GM20431 (cell line): ENCODE results near the gene SCEL.

ENCODE experiments used
- in situ Hi-C: fragments of 300-500 bp; cut with MseI, MboI; formaldehyde crosslinking; loops from one replicate; pipeline ENCODE4 v1.15.0; 2020; ENCODE audit warnings: low sequenced_read_pairs; ENCODE audit not compliant: unreplicated experiment

The SCEL gene

DNA sequence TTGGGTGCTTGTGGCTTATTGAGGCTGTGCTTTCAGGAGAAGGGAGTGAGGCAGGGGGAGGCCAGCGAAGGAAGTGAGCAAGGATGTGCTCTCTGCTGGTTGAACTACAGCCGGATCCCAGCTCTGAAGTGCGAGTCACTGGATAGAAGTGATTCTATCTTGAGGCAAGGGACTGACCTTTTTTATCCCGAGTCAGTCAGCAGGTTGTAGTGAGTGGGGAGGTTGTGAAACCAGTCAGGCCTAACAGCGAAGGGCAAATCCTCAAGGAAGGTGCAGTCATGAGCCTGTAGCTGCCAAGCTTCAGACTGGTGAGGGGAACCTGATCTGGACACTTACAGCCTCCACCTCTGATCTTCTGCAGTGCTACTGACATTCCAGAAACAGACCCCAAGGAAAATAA lies 18.6 kb downstream of the SCEL start:
- in situ Hi-C loops = no loop called here

DNA sequence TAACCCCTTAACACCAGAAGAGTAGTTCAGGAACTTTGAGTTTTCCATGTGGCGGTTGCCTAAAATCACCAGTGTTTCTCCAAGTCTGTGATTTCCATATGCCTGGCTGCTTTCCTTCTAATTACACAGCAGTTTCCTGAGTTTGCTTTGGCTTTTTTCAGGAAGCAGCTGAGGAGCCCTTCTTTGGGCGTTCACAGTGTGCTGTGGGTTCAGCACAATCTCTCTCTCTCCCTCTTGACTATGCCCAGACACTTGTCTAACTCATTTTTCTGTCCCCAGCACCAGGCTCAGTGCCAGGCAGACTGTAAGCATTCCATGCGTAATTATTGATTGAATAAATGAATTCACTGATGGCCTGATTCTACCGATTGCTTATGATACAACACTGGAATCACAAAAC lies 19.7 kb downstream of the SCEL start:
- in situ Hi-C loops = no loop called here

DNA sequence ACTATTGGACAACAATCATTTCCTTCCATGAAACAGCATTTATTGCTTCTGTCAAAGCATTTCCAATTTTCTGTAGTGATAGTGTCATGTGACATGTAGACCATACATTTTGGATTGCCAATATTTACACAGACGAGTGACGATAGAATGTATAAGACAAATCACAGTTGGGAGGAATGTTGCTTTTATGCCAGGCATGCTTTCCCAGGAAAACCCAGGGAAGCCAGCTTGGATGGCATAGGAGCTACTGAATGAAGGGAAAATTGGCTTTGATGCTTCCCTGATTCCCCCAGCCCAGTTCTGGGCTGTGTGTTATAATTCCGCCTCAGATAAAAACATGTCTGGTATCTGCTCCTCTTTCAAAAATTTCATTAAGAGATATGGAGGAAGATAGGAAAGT lies 22.5 kb downstream of the SCEL start:
- in situ Hi-C loops = no loop called here

DNA sequence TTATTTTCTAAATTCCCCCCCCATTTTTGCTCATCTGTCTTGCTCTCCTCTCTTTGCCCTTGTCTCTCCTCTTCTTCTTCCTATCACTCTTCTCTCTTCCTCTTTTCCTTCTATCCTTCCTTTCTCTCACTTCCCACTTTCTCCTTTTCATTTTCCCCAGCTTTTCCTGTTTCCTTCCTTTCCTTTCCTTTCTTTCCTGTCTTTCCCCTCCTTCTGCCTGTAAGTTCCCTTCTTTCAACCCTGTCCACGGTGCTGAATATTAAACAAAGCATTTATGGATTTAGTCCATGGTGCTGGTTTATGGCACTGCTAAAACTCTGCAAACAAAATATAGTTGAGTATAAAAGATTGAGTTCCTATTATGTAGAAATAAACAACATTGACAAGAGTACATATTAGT lies 27.6 kb downstream of the SCEL start:
- in situ Hi-C loops = loop anchor here (10.0 kb wide), 1 partner anchor 68 kb away; no protein-coding TSS in a partner anchor

DNA sequence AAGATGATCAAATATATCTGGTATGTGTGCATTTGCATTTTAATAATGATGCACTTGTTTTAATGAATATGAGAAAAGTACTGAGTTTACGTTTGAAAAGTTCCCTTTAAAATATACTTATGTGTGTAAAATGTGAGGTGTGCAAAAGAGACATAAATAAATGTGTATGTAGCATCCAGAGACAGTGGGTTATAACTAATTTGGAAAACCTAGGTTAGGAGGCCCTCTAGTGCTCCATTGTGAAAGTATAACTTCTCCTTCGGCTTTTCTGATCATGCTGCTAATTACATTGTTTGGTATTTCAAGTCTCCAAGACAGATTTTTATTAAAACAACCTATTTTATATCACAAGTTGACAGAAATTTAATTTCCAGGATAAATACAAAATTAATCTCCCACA lies 30.1 kb downstream of the SCEL start:
- in situ Hi-C loops = loop anchor here (10.0 kb wide), 1 partner anchor 71 kb away; no protein-coding TSS in a partner anchor

DNA sequence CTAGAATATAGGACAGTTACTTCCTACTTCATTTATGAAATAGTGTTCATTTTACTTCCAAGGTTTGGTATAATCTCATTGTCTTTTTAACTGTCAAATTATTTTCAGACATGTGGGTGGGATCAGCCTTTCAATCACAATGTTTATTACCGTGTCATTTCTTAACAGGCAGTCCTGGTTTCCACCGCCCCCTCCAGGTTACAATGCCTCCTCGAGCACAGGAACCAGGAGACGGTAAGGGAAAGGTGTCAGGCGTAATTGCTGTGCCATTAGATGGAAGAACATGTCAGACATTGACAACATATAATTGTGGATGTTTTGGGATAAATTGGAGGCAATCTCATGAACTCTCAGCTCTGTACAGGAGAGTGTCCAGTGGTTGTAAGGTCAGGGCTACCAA lies 36.5 kb downstream of the SCEL start:
- in situ Hi-C loops = no loop called here

DNA sequence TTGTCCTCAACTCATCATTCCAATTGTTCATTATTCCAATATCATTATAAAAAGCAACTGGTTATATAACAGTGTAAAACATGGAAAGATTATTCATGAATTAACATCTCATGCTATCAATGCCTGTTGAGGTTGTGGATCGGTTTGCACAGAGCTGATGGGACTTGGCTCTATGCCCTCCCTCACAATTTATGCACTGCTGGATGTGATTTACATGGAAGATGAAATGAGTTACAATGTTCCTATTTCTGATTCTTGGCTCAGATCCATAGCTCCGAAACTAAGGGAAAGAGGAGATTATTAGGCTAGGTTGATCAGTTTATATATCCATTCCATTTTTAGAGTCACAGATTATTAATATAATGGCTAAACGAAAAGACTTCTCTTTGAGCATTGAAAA lies 38.6 kb downstream of the SCEL start:
- in situ Hi-C loops = no loop called here

DNA sequence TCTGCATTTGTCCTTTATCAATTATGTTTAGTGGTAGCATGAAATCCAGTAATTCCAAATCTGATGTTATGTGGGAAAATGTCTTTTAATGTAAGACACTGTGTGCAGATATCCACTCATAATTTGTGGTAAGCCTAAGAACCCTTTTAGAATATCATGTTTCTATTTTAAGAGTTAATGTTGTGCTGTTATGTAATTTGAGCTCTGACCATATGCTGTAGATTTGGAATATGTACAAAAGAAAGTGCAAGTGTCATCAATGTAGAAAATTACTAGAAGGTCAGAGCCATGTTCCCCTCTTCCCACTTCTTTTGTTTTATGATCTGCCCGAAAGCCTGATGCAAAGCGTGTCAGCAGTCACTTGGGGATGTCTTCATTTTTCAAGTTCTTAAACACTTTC lies 44.5 kb downstream of the SCEL start:
- in situ Hi-C loops = loop anchor here (10.0 kb wide), 1 partner anchor 175 kb away; no protein-coding TSS in a partner anchor

DNA sequence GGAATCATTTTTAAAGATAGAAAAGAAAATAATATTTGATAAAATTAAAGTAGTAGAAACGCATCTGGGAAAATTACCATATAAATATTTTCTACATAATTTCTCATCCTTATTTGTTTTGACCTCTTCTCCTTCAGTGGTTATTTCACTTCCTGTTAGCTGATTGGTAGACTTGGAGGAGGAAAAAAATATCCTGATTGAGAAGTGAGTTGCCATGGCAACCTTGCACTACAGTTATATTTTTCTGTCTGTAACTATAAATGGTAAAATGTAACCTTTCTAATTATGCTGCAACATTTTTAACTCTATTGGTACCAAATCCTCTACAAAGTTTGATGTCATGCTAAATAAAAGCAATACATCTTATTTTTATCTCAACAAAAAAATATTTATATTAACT lies 45.2 kb downstream of the SCEL start:
- in situ Hi-C loops = loop anchor here (10.0 kb wide), 1 partner anchor 174 kb away; no protein-coding TSS in a partner anchor

DNA sequence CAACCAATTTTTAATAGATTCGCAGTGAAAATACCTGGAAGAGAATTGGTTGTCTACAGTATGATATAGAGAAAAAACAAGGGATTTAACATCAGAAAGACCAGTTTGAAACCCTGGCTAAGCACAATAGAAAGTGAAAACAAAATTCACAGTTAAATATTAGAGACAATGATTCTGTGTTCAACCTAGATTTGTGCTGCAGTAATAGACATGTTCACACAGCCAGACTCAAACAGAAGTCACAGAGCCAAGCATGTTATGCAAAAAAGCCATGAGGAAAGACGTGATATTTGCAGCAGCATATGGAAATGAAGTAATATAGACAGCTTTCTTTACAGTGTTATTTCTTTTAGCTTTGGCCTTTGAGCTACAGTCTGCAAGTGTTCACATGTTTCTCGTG lies 48.1 kb downstream of the SCEL start:
- in situ Hi-C loops = loop anchor here (10.0 kb wide), 1 partner anchor 171 kb away; no protein-coding TSS in a partner anchor

DNA sequence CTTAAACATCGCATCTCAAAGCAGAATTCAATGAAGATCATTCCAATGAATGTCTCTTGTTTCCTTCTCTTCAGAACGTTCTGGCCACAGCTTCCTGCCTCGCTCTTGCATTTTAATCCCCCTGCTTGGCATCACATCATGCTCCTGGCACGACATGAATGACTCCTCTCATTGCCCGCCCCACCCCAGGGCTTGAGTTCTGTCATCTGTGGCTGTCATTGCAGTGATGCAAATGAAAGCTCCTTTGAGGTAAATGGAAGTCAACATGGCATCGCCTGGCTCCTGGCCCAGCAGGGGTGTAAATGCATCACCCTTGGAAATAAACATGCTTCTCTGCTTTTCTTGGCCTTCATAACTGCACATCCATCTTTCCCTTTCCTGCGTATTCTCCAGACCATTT lies 48.6 kb downstream of the SCEL start:
- in situ Hi-C loops = loop anchor here (10.0 kb wide), 1 partner anchor 171 kb away; no protein-coding TSS in a partner anchor

DNA sequence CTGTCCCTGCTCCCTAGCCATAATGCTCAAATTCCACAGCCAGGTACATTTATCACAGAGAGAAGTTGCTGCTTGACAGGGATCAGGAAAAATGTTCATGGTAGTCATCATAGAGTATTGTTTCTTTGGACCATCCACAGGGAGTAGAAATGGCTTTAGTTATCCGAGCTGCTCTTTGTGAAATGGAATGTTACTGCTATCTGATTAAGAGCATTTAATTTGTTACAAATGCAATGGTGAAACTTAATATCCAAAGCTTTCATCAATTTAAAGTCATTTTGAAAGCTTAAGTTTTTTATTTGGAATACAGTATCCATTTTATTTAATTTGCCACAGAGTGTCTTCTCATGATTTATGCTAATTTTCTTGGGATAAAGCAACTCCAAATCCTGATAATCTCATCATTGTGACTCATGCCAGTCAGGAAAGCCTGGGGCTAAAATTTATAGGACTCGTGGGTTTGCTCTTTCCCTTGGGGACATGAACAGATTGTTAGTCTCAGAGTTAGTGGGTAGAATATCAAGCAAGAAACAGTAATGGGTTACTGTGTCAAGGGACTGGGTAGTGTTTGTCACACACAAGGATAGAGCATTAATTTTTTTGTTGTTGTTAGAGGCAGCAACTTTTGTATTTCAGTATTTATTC lies 59.8 kb downstream of the SCEL start:
- in situ Hi-C loops = no loop called here

DNA sequence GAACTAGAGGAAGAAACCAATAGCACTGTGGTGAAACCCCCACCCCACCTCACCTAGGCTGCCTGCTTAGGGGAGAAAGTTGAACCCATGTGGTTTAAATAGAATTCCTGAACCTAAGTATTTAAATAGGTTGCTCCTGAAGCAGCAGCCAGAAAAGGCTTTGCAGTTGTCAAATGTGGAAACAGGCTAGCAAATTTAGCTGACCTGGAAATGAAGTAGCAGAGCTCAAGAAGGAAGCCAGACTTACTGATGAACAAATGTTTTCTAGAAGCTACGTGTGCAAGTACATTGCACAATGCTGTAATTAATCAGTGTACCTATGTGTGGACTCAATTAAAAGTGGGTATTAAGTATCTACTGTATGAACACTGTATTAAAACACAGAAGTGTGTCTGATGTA lies 61.3 kb downstream of the SCEL start:
- in situ Hi-C loops = no loop called here

DNA sequence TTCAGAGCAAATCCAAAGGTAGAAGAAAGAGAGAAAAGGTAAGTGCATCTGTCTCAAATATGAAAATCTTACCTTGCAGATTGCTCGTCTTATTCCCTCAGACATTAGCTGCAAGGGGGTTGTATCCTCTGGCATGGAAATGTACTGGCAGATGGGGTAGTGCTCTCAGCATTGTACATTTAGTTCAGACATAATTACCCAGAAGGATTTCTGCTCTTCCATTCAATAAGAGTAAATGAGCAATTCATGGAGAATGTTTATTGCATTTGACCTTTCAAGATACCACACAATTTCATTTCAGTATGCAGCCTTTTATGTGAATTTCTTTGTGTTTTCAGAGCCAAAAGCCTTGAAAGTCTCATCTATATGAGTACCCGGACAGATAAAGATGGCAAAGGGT lies 63.8 kb downstream of the SCEL start:
- in situ Hi-C loops = no loop called here

DNA sequence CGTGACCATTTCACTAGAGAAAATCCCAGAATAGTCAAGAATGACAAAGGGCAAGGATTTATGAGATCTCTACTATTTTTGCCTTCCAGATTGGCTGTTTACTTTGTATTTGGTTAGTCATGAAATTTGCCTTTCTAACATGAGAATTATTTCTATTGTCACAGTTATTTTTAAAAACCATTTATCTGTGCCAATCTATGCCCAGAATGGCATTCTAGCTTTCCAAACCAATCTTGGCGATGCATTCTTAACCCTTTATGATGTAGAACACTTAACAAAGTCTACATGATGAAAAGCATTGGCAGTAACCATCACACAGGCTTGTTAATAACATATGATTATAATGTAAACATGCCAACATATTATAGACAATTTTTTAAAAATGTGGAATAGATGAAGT lies 65.2 kb downstream of the SCEL start:
- in situ Hi-C loops = no loop called here

DNA sequence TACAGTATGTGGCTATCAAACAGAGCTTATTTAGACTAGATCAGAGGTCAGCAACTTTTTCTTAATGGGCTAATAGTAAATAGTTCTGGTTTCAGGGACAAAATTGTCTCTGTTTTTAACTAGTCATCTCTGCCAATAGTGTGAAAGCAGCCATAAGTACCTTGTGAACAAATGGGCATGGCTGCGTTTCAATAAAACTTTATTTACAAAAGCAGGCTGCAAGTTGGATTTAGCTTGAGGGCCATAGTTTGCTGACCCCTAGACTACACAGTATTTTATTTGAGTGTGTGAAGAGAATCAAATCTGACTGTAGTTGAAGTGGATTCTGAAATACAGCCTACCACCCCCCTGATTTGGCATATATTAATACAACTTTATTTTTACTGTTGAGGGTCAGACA lies 75.6 kb downstream of the SCEL start:
- in situ Hi-C loops = no loop called here

DNA sequence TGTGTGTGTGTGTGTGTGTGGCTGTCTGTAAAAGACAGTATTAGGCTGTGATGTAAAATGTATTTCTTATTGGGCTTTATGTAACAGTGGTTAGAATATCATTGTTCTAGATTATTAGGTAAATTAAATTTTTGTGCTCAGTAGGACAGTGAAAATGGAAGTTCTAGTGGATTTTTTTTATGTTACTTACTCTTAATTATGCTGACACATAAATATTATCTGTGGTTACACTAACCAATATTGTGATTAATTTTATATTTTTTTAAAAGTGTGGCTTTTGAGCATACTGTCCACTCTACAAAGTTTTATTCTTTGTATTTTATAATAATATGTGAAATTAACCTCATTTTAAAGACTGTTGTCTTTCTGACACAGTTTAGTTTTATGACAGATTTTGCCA lies 80.5 kb downstream of the SCEL start:
- in situ Hi-C loops = no loop called here

DNA sequence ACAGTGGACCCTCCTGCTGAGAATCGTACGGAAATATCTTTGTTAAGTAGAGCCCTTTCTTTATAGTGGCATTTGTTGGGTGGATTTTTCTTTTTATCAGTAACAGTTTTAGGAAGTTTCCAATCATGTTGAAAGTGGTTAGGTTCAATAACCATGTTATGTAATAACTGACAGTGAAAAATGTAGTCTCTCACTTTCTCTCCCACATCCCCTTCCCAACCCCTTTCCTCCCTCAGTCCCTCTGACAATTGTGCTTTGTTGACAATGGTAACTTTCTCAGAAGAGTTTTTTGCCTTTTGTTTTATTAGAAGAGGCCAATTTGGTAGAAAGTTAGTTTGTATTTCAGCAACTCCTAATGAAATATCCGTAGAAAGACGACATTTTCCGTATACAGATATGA lies 84.1 kb downstream of the SCEL start:
- in situ Hi-C loops = no loop called here

DNA sequence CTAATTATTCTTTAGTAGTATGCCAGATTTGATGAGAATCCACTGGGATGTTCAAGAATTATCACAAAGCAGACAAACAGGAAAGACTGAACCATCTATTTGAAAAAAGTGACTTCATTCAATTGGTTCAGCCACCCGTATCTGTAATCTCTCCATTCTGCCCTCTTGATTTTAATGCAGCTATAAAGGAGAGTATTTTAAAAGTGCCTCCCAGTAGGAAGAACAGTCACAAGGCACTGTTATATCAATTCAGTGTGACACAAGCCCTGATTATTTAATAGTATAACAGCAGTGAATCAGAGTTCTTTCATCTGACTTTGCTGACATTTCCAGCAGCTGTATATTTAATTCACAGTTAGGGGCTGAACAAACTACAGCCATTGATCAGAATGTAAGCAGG lies 84.6 kb downstream of the SCEL start:
- in situ Hi-C loops = no loop called here

DNA sequence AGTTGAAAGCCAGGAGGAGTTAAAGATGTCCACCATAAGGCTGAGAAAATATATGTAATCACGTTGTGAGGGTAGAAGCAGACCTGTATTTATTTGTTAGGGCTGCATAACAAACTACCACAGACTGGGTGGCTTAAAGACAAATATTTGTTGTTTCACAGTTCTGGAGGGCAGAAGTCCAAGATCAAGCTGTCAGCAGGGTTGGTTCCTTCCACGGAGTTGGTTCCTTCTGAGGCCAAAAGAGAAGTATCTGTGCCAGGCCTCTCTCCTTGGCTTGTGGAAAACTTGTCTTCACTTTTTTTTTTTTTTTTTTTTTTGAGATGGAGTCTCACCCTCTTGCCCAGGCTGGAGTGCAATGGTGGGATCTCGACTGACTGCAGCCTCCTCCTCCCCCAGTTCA lies 88.3 kb downstream of the SCEL start:
- in situ Hi-C loops = no loop called here

DNA sequence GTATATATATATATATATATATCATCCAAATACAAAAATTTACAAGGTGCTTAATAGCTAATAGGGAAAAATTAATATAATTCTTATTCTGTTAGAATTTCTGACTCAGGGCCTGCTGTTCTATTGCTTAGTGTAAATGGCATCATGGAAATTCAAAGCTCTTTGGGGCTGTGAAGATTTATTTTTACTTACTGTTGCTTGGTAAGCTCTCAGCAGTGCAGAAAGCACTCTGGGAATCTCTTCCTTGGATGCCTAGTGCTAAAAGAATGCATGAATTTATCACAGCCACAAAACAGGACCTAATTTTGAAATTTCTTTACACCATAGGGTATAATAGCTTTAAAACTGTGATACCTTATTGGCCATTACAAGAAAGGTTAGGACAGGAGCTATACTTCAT lies 92.7 kb downstream of the SCEL start:
- in situ Hi-C loops = no loop called here

DNA sequence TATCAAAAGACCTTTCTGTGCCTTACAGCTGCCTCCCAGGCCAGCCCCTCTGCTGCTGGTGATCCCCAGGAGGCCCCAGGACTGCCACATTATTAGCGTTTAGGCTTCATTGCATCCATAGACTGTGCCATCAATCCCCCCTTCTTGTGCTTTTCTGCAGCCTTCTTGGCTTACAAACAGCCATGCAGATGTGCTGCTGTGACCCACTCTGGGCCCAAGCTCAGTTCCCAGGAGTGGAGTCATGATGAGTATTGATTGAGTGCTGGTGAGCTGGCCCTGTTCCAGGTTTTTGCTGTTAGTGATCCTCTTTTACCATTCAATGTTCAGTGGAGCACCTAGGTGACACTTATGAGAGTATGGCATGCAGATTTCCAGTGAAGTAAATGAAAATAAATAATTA lies 102.1 kb downstream of the SCEL start:
- in situ Hi-C loops = no loop called here
